ENCODE results near the gene NPFF. TPM values are rescaled to one million over a fixed set of nuclear protein-coding genes. Genes with fewer than 3 reads are reported as not detected.

NPFF gene
- total RNA-seq, 2 experiments from 2014 or later = not detected

GRCh38 chr12:53539526-53539925 lies 32.2 kb upstream of the NPFF start:
- no peak overlapping the region for H3K27ac Mint-ChIP-seq

GRCh38 chr12:53538209-53538689 lies 31.0 kb upstream of the NPFF start:
- H3K27me3 Mint-ChIP-seq = no peaks in the 10 kb centered on the region
- CTCF ChIA-PET = no interaction called here
- H3K4me3 Mint-ChIP-seq = no peak overlapping the region
- peaks cover under 1% of the 10 kb centered on the region for H3K4me1 Mint-ChIP-seq (ENCODE audit: low read depth)
- no peak overlapping the region for H3K27ac ChIP-seq (ENCODE audit: low read depth in 1 of 2, low read length in 2 of 2)
- ATAC-seq (ENCODE audit: poor library complexity) (no peak), DNase-seq (no peak)
- H3K27me3 ChIP-seq (ENCODE audit: control insufficient read depth in 1 of 2, insufficient read depth in 2 of 2, low read length in 2 of 2) = no peaks in the 10 kb centered on the region
- H3K4me3 ChIP-seq (ENCODE audit: low read length) = no peak overlapping the region
- no peaks in the 10 kb centered on the region for H3K4me1 ChIP-seq (ENCODE audit: insufficient read depth, low read length)
- H3K9me3 Mint-ChIP-seq = no peaks in the 10 kb centered on the region
- H3K9me3 ChIP-seq (ENCODE audit: control insufficient read depth in 1 of 2, insufficient read depth in 1 of 2, low read length in 2 of 2) = no peaks in the 10 kb centered on the region
- intact Hi-C loops (cut with DNase I, micrococcal nuclease) = no loop called here
- no peak for TF ChIP-seq CTCF (IDR thresholded peaks at IDR 0.05)
- H3K36me3 Mint-ChIP-seq (ENCODE audit: low read depth) = peaks cover 77% of the 10 kb centered on the region
- no peak overlapping the region for H3K27ac Mint-ChIP-seq
- POLR2A ChIA-PET = no interaction called here
- peaks cover 66% of the 10 kb centered on the region for H3K36me3 ChIP-seq (ENCODE audit: insufficient read depth, low read length)

More at GRCh38 chr12:53539526-53539925, 32.2 kb upstream of the NPFF start:
- Mint-ChIP-seq H3K4me3 (no peak overlapping the region), H3K27me3 (no peaks in the 10 kb centered on the region), H3K9me3 (no peaks in the 10 kb centered on the region), H3K36me3 (ENCODE audit: low read depth) (peaks cover 74% of the 10 kb centered on the region), H3K4me1 (ENCODE audit: low read depth) (peaks cover 12% of the 10 kb centered on the region)
- ChIA-PET CTCF (interaction anchor here (3.2 kb wide), 1 partner anchor 136 kb away, joined by 10 read pairs; the partner anchor contains the start of gene ATP5MC2), POLR2A (interaction anchor here (0.7 kb wide), 1 partner anchor 209 kb away, joined by 3 read pairs; no protein-coding TSS in a partner anchor)
- no peak for TF ChIP-seq CTCF (IDR thresholded peaks at IDR 0.05)
- no peak for DNase-seq
- H3K27me3 ChIP-seq (ENCODE audit: control insufficient read depth in 1 of 2, insufficient read depth in 2 of 2, low read length in 2 of 2) = no peaks in the 10 kb centered on the region
- H3K36me3 ChIP-seq (ENCODE audit: insufficient read depth, low read length) = peaks cover 55% of the 10 kb centered on the region
- intact Hi-C loops (cut with DNase I, micrococcal nuclease) = no loop called here
- H3K4me1 ChIP-seq (ENCODE audit: insufficient read depth, low read length) = peaks cover 3% of the 10 kb centered on the region
- ATAC-seq (ENCODE audit: poor library complexity) = no peak
- no peak overlapping the region for H3K27ac ChIP-seq (ENCODE audit: low read depth in 1 of 2, low read length in 2 of 2)
- H3K9me3 ChIP-seq (ENCODE audit: control insufficient read depth in 1 of 2, insufficient read depth in 1 of 2, low read length in 2 of 2) = no peaks in the 10 kb centered on the region
- H3K4me3 ChIP-seq (ENCODE audit: low read length) = no peak overlapping the region

GRCh38 chr12:53536962-53537361 lies 29.7 kb upstream of the NPFF start:
- no peaks in the 10 kb centered on the region for H3K9me3 ChIP-seq (ENCODE audit: control insufficient read depth in 1 of 2, insufficient read depth in 1 of 2, low read length in 2 of 2)
- Mint-ChIP-seq H3K9me3 (no peaks in the 10 kb centered on the region), H3K36me3 (ENCODE audit: low read depth) (peaks cover 81% of the 10 kb centered on the region), H3K27me3 (no peaks in the 10 kb centered on the region), H3K4me3 (no peak overlapping the region), H3K27ac (no peak overlapping the region), H3K4me1 (ENCODE audit: low read depth) (no peaks in the 10 kb centered on the region)
- H3K4me1 ChIP-seq (ENCODE audit: insufficient read depth, low read length) = no peaks in the 10 kb centered on the region
- ChIA-PET CTCF (no interaction called here), POLR2A (no interaction called here)
- H3K4me3 ChIP-seq (ENCODE audit: low read length) = no peak overlapping the region
- intact Hi-C loops (cut with DNase I, micrococcal nuclease) = no loop called here
- DNase-seq (no peak), ATAC-seq (ENCODE audit: poor library complexity) (no peak)
- H3K36me3 ChIP-seq (ENCODE audit: insufficient read depth, low read length) = peaks cover 69% of the 10 kb centered on the region
- no peaks in the 10 kb centered on the region for H3K27me3 ChIP-seq (ENCODE audit: control insufficient read depth in 1 of 2, insufficient read depth in 2 of 2, low read length in 2 of 2)
- no peak for TF ChIP-seq CTCF (IDR thresholded peaks at IDR 0.05)
- no peak overlapping the region for H3K27ac ChIP-seq (ENCODE audit: low read depth in 1 of 2, low read length in 2 of 2)

Measured in CD4-positive, alpha-beta T cell (primary cell).